Measurements from ENCODE around the gene RAB27B. TPM values are rescaled to one million over a fixed set of nuclear protein-coding genes. Genes with fewer than 3 reads are reported as not detected.

Gene RAB27B
- total RNA-seq, 1 donor from 2014 or later, result 0.08 TPM

GRCh38 chr18:54942144-54942543 is 113.9 kb downstream of the RAB27B start:
- no peak for DNase-seq (ENCODE audit: low spot score)
- intact Hi-C loops (cut with DNase I), result no loop called here

- intact Hi-C loops (cut with DNase I), result no loop called here
- DNase-seq (ENCODE audit: low spot score), result no peak
Measured at GRCh38 chr18:54942569-54942968, 114.3 kb downstream of the RAB27B start.

Other genes with a start within 250 kb of the RAB27B start
- not detected for gene DYNAP, start 237.2 kb upstream of the RAB27B start, total RNA-seq
- 4.1 TPM for gene CCDC68, start 131.0 kb downstream of the RAB27B start, total RNA-seq

Measured in cardiac septum (tissue), 1 donor.